NCI-H2107 (cell line): Measurements from ENCODE around the gene RNF225.
"Not testable (repeated sequence)": the region's sequence is repeated elsewhere in the genome, so short reads cannot be mapped to it uniquely, and the experiment has no call there.

Source experiments
- DNase-seq: peaks from one replicate; lab custom pipeline; 2025; lab: John Stamatoyannopoulos, UW

RNF225 gene

GRCh38 chr19:58409010-58409790 lies 13.7 kb downstream of the RNF225 start:
- no peak for DNase-seq

- no peak for DNase-seq
Observed at GRCh38 chr19:58416604-58417003, 21.1 kb downstream of the RNF225 start.

- no peak for DNase-seq
Observed at GRCh38 chr19:58417071-58417470, 21.6 kb downstream of the RNF225 start.

GRCh38 chr19:58428617-58429016 lies 33.2 kb downstream of the RNF225 start:
- no peak for DNase-seq

- no peak for DNase-seq
Observed at GRCh38 chr19:58429745-58430144, 34.3 kb downstream of the RNF225 start.

GRCh38 chr19:58434217-58434616 lies 38.8 kb downstream of the RNF225 start:
- no peak for DNase-seq

GRCh38 chr19:58439576-58440554 lies 44.4 kb downstream of the RNF225 start, which contains the start of gene ZNF132:
ZNF132 (minus strand) TSS chr19:58440153; CDS start chr19:58439821, 332 bp downstream.
- no peak for DNase-seq

GRCh38 chr19:58440556-58440955 lies 45.1 kb downstream of the RNF225 start:
- DNase-seq: no peak

GRCh38 chr19:58442986-58443385 lies 47.5 kb downstream of the RNF225 start:
- DNase-seq: not testable (repeated sequence)
